Activated T-cell treated with anti-CD3 and anti-CD28 coated beads, Interleukin-2, amount 50 U/mL, for 4 hours (primary cell): ENCODE measurements around the gene CCDC187. TPM values are rescaled to one million over a fixed set of nuclear protein-coding genes. Genes with fewer than 3 reads are reported as not detected.

Source experiments
- ATAC-seq, 2 donors: fragments of 200-7000 bp; cut with Tn5 transposase; one replicate each; pipeline ENCODE4 v1.10.0; 2021
- DNase-seq: peaks from one replicate; pipeline ENCODE4 v3.0.0-alpha.2; 2020
- H3K27me3 Mint-ChIP-seq: one replicate; pipeline ENCODE4 v1.8.0; 2021; ENCODE audit warnings: low read depth, mixed read lengths
- H3K36me3 Mint-ChIP-seq: one replicate; pipeline ENCODE4 v1.8.0; 2022; ENCODE audit warnings: mixed read lengths; ENCODE audit not compliant: insufficient read depth
- H3K4me1 Mint-ChIP-seq: one replicate; pipeline ENCODE4 v1.8.0; 2021; ENCODE audit warnings: low read depth, mixed read lengths
- H3K4me3 Mint-ChIP-seq: one replicate; pipeline ENCODE4 v1.8.0; 2021; ENCODE audit warnings: mild to moderate bottlenecking, moderate library complexity, mixed read lengths
- H3K9me3 Mint-ChIP-seq: one replicate; pipeline ENCODE4 v1.8.0; 2021; ENCODE audit warnings: mixed read lengths
- total RNA-seq, 3 donors: library from RNA; stranded (reverse); gene quantifications; one replicate each; pipeline ENCODE4 v1.2.1, GENCODE V29; 2021

The CCDC187 gene
- total RNA-seq, 3 donors from 2014 or later = 0.11 TPM; not detected in 2

DNA sequence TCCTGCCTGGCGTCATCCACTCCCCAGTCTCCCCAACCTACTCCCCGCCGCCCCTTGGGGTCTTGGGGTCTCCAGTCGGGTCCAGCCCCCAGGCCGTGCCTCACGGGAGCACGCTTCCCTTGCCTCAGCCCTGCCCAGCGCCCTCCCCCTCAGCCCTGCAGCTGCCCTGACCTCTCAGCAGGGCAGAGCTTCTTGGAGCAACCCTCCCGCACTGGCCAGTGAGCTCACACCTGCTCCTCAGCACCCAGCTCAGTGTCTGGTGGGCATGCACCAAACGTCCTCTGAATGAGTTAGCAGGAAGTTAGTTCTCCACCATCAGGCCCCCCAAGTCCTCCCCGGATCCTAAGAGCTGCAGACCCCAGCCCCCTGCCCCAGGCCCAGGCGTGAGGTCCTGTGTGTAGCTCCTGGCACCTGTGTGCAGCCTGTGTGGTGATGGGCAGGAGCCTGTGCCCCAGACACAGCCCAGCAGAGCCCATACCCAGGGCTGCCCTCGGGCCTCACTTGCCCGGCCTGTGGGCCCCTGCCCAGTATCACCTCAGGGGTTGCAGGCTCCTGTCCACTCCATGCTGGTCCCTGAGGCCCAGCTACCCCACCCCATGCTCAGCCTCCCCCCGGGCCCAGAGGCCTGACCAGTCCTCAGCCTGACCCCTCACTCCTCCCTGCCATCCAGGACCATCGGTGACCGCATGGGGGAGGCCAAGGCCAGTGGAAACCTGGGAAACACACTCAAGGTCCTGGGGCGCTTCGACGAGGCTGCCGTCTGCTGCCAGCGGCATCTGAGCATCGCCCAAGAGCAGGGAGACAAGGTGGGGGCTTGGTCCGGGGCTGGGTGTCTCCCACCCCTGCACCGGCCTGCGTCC is 31.6 kb upstream of the CCDC187 start:
- no peaks in the 10 kb centered on the region for H3K27me3 Mint-ChIP-seq
- H3K36me3 Mint-ChIP-seq = no peaks in the 10 kb centered on the region
- DNase-seq (no peak), ATAC-seq (no peak)
- H3K4me1 Mint-ChIP-seq = no peaks in the 10 kb centered on the region
- no peak overlapping the region for H3K4me3 Mint-ChIP-seq
- no peaks in the 10 kb centered on the region for H3K9me3 Mint-ChIP-seq

DNA sequence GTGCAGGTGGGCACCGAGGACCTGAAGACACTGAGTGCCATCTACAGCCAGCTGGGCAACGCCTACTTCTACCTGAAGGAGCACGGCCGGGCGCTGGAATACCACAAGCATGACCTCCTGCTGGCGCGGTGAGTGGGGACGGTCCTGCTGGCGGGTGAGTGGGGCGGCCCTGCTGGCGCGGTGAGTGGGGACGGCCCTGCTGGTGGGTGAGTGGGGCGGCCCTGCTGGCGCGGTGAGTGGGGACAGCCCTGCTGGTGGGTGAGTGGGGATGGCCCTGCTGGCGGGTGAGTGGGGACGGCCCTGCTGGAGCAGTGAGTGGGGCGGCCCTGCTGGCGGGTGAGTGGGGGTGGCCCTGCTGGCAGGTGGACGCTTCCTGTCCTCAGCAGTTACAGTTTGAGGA is 30.6 kb upstream of the CCDC187 start:
- Mint-ChIP-seq H3K4me1 (no peaks in the 10 kb centered on the region), H3K36me3 (no peaks in the 10 kb centered on the region), H3K9me3 (no peaks in the 10 kb centered on the region), H3K27me3 (no peaks in the 10 kb centered on the region), H3K4me3 (no peak overlapping the region)
- DNase-seq (no peak), ATAC-seq (no peak)

DNA sequence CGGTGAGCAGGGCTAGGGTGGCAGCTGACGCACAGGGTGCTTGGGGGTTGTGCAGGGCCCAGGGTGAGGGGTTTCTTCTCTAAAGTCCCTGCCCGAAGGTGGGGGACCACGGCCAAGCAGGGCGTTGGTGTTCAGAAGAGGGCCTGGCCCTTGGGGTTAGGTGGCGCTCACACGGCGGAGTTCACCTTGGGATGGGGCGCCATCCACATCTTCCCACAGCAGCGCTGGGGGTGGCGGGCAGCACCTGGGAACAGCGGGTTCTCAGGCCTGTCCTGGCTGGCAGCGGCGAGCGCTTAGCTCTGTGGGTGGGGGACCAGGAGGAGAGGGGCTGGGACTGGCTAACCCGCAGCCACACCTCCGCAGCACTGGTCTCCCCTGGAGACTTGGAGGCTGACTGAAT is 29.6 kb upstream of the CCDC187 start:
- peaks cover 3% of the 10 kb centered on the region for H3K4me1 Mint-ChIP-seq
- H3K9me3 Mint-ChIP-seq = no peaks in the 10 kb centered on the region
- H3K36me3 Mint-ChIP-seq = no peaks in the 10 kb centered on the region
- ATAC-seq (no peak), DNase-seq (no peak)
- H3K27me3 Mint-ChIP-seq = peaks cover 2% of the 10 kb centered on the region
- H3K4me3 Mint-ChIP-seq = no peak overlapping the region

DNA sequence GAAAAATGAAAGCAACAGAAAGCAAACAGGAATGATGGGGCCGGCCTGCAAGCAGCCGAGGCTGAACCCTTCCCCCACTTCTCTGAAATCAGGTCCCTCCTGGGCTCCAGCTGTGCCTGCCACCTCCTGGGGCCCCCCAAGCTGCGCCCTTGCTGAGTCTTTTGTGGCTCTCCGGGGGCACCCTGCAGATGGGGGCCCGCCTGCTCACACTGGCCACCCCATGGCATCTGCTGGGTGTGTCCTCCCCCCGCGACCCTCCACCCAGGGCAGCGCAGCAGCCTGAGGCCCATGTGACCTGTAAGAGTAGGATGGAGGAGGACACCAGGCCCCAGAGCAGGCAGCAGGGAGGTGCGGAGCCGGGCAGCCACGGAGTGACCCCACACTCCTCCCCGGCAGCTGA is 29.2 kb upstream of the CCDC187 start:
- Mint-ChIP-seq H3K9me3 (no peaks in the 10 kb centered on the region), H3K4me1 (peaks cover 3% of the 10 kb centered on the region), H3K27me3 (peaks cover 2% of the 10 kb centered on the region), H3K36me3 (no peaks in the 10 kb centered on the region), H3K4me3 (no peak overlapping the region)
- ATAC-seq (no peak), DNase-seq (no peak)

DNA sequence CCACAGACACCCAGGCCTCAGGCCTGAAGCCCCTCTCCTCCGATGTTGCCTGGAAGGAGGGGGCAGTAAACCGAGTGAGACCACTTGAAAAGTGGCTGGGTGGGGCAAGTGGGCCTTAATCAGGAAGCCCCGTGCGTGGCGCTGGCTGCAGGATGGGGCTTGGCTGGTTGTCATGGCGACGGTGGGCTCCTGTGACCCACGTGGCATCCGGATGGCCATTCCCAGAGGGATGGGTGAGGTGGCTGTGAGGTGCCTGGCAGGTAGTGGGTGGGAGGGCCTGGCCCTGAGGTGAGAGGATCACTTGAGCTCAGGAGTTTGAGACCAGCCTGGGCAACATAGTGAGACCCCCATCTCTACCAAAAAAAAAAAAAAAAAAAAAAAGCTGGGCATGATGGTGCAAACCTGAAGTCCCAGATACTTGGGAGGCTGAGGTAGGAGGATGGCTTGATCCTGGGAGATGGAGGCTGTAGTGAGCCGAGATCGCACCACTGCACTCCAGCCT is 28.6 kb upstream of the CCDC187 start:
- peaks cover 2% of the 10 kb centered on the region for H3K27me3 Mint-ChIP-seq
- no peaks in the 10 kb centered on the region for H3K36me3 Mint-ChIP-seq
- peaks cover 3% of the 10 kb centered on the region for H3K4me1 Mint-ChIP-seq
- H3K4me3 Mint-ChIP-seq = no peak overlapping the region
- ATAC-seq (no peak), DNase-seq (no peak)
- no peaks in the 10 kb centered on the region for H3K9me3 Mint-ChIP-seq

DNA sequence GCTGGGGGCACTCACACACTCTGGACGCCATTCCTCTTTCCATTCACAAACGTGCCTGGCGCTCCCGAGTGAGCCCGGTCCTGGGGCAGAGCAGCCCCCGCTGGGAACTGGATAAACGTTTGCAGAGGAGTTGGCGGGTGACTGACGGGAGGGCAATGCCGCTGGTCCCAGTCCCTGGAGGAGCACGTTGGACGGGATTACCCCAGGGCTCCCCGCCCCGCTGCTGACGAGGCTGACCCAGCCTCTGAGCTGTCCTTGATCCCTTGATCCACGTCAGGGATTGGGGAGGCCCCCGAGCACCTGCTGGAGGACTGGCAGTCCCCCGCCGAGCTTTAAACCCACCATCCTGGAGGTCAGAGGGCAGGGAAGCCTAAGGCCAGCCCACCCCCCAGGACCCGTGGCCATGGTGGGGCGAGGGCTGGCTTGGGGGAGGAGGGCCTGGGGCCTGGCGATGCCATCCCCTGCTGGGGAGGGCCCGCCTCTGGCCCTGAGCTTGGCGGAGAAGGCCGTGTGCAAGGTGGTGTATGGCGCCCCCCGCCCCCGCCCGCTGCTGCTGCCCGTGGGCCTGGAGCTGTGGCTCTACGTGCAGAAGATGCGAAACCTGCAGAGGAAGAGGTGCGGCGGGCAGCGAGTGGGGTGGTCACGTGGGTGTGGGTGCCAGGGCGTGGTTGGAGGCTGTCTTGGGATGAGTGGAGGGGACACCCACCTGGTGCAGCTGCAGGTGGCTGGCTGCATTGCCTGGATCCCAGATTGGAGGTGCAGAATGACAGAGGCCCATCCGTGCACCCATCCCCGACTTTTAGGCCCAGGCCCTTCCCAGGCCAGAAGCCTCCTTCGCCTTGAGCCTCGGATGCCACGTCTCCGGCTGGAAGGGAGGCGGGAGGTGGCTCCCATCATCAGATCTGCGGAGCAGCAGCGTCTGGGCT is 27.9 kb upstream of the CCDC187 start:
- Mint-ChIP-seq H3K27me3 (peaks cover 2% of the 10 kb centered on the region), H3K4me3 (no peak overlapping the region), H3K9me3 (no peaks in the 10 kb centered on the region), H3K4me1 (peaks cover 4% of the 10 kb centered on the region), H3K36me3 (no peaks in the 10 kb centered on the region)
- no peak for DNase-seq
- ATAC-seq = no peak

DNA sequence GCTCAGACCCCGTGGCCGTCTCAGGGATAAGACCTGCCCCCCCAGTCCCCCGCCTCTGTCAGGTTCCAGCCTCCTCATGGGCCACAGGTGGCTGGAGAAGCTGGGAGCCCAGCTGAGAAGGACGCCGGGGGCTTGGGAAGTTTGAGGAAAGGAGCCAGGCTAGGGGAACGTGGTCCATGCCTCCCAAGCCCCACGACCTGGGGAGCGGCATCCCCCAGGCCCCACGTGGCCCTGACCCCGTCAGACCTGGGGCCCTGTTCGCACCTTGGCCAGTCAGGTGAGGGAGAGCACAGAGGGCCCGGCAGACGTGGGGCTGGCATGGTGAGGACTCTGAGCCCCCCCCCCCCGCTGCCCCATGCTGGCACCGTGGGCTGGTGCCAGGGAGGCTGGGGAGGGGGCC is 27.1 kb upstream of the CCDC187 start:
- no peak overlapping the region for H3K4me3 Mint-ChIP-seq
- DNase-seq (no peak), ATAC-seq (no peak)
- peaks cover 2% of the 10 kb centered on the region for H3K27me3 Mint-ChIP-seq
- no peaks in the 10 kb centered on the region for H3K36me3 Mint-ChIP-seq
- peaks cover 5% of the 10 kb centered on the region for H3K4me1 Mint-ChIP-seq
- H3K9me3 Mint-ChIP-seq = no peaks in the 10 kb centered on the region

DNA sequence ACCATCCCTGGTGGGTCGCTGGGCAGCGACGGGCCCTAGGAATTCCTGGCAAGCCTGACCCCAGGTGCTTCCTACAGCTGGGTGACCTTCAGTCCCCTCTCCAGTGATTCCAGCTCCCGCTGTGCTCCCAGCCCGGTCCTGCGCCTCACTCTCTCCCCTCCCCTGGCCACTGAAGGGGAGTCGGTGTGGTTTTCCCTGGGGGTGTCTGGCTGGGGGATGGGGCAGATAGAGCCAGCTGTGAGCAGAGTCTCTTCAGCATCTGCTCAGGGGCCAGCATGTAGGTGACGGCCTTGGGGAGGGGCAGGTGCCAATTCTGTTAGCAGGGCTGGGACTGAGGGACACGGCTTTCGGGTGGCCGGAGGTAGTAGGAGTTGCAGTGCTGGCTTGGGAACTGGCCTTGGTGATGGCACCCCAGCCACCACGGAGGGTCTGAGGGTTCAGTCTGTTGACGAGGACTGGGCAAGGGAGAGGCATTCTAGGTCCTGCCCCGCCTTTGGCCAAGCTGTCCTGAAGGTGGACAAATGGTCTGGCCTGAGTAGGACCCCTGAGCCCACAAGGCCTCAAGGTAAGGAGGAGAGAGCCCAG is 26.6 kb upstream of the CCDC187 start:
- DNase-seq (no peak), ATAC-seq (no peak)
- H3K27me3 Mint-ChIP-seq = peaks cover 2% of the 10 kb centered on the region
- H3K4me3 Mint-ChIP-seq = no peak overlapping the region
- H3K4me1 Mint-ChIP-seq = peaks cover 5% of the 10 kb centered on the region
- no peaks in the 10 kb centered on the region for H3K9me3 Mint-ChIP-seq
- no peaks in the 10 kb centered on the region for H3K36me3 Mint-ChIP-seq

DNA sequence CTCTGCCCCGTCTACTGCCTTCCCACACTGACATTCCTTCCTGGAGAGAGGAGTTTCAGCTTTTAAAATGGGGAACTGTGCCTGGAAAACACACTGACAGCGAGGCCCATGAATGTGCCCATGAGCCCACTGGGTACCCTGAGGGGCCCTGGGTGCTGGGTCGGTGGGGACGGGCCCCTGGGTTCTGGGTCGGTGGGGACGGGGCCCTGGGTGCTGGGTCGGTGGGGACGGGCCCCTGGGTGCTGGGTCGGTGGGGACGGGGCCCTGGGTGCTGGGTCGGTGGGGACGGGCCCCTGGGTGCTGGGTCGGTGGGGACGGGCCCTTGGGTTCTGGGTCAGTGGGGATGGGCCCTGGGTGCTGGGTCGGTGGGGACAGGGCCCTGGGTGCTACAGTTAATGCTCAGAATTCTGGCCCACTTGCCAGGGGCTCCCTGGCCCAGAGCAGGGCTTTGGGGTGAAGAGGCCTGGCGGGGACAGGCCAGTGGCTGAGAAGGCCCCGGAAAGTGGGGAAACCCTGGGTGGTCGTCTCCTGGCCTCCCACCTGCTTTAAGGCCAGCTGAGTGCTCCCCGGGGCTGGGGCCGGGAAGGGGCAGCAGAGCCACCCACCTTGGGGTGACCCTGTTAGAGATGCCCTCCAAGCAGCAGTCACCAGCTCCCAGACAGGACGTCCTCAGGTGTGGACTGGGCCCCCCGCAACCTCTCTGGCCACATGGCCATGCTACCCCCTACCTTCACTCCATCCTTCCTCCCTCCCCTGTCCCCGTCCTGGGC is 25.9 kb upstream of the CCDC187 start:
- Mint-ChIP-seq H3K36me3 (no peaks in the 10 kb centered on the region), H3K4me1 (peaks cover 5% of the 10 kb centered on the region), H3K4me3 (no peak overlapping the region), H3K27me3 (peaks cover 2% of the 10 kb centered on the region), H3K9me3 (no peaks in the 10 kb centered on the region)
- DNase-seq = no peak
- ATAC-seq = no peak

DNA sequence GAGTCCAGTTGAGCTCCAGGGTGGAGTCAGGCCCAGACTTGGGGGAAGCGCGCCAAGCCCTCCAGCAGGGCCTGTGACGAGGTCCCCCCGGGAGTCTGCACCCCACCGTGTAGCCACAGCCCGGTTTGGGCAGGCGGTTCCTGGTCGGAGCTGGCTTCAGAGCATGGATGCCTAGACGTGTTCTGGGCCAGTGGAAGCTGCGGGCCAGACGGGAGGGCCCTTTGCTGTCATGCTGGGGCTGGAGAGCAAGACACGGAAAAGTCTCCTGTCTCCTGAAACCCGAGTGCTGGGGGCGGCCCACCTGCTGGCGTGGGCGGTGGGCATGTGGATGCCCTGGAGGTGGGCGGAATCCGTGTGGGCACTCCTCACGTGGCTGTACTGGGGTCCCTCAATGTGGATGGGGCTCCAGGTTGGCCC is 25.3 kb upstream of the CCDC187 start:
- Mint-ChIP-seq H3K4me1 (peaks cover 5% of the 10 kb centered on the region), H3K9me3 (no peaks in the 10 kb centered on the region), H3K4me3 (peak overlapping the region; percentile 60), H3K27me3 (peaks cover 2% of the 10 kb centered on the region), H3K36me3 (no peaks in the 10 kb centered on the region)
- DNase-seq = no peak
- no peak for ATAC-seq

DNA sequence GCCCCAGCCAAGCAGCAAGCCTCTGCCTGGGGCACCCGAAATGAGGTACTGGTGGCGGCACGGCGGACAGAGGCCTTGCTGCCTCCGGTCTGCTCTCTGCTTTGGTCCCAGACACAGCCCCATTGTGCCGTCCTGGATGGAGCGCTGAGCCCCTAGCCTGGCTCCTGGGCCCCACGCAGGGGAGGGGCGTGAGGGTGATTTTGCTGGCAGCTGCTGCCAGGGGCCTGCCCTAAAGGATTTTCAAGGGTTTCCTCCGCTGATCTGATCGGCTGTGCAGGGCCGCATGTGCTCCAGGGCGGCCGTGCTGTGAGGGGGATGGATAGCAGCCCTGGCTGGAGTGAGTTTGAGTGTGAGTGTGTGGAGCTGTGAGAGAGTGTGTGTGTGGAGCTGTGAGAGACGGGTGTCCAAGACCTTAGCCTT is 24.7 kb upstream of the CCDC187 start:
- ATAC-seq = no peak
- peaks cover 5% of the 10 kb centered on the region for H3K4me1 Mint-ChIP-seq
- H3K9me3 Mint-ChIP-seq = no peaks in the 10 kb centered on the region
- H3K4me3 Mint-ChIP-seq = peak overlapping the region; percentile 60
- DNase-seq = no peak
- no peaks in the 10 kb centered on the region for H3K36me3 Mint-ChIP-seq
- H3K27me3 Mint-ChIP-seq = peaks cover 2% of the 10 kb centered on the region

DNA sequence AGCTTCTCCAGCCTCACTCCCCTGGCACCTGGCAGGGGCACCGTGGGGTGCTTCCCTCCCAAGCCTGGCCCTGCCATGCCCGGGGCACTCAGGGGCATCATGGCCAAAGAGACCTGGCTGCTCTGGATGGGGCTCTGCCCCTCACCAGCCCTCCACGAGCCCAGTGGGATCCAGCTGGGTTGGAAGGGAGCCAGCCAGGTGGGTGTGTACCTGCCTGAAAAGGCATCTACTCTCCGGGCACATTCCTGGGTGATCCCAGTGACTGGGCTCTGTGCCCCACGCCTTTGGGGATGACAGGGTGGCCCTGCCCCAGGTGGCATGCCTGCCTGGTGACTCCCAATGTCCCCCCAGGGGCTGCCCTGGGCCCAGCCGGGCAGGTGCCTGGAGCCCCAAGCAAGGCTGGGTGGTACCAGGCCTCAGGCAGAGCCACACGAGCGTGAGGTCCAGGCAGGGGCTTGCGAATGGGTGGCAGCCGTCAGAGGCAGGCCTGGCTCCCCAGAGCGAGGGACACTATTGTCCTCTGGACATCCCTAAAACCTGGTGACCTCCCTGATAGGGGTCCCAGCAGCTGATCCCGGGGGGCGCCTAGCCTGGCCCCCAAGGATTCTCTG is 24.2 kb upstream of the CCDC187 start:
- H3K4me3 Mint-ChIP-seq = peak overlapping the region; percentile 60
- peaks cover 7% of the 10 kb centered on the region for H3K4me1 Mint-ChIP-seq
- DNase-seq (no peak), ATAC-seq (peak in 1 of 2 donors; percentile 20)
- H3K9me3 Mint-ChIP-seq = no peaks in the 10 kb centered on the region
- no peaks in the 10 kb centered on the region for H3K36me3 Mint-ChIP-seq
- H3K27me3 Mint-ChIP-seq = peaks cover 2% of the 10 kb centered on the region

DNA sequence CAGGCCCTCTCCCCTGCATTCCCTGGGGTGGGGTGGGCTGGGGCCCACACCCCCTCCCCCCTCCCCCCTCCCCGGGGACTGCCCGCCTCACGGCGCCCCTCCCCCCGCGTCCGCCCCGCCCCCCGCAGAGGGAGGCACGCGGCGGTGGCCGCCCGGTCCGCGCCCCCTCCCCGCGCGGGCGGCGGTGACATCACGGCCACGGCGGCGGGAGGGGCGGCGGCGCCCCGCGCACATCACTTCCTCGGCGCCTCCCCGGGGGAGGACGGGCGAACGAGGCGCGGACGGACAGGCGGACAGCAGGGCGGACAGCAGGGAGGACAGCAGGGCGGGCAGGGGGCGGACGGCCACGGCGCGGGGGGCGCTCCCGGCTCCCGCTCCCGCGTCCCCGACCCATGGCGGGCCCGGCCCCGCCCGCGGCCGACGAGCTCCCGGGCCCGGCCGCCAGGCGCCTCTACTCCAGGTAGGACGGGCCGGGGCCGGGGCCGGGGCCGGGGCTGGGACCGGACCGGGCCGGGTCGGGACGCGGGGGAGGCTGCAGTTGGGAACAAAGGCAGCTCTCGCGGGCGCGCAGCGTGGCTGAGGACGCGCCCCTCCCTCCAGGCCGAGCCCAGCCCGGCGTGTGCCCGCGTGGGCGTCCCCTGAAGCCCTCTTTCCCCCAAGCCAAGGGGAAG is 23.5 kb upstream of the CCDC187 start, which contains the start of gene GPSM1:
GPSM1 (plus strand) TSS at position 236 of the 671 bp plus-strand sequence; CDS start at position 393, 157 bp downstream.
- peak within 1 kb of the TSS; percentile 74 for H3K4me3 Mint-ChIP-seq
- H3K4me1 Mint-ChIP-seq = peaks cover 7% of the 10 kb centered on the region
- H3K9me3 Mint-ChIP-seq = no peaks in the 10 kb centered on the region
- peaks cover 2% of the 10 kb centered on the region for H3K27me3 Mint-ChIP-seq
- DNase-seq (peak; percentile 49), ATAC-seq (peak; percentile 71 to 73)
- H3K36me3 Mint-ChIP-seq = no peaks in the 10 kb centered on the region
